ENCODE data around the gene C1QTNF8. TPM values are rescaled to one million over a fixed set of nuclear protein-coding genes. Genes with fewer than 3 reads are reported as not detected.

The C1QTNF8 gene
- polyA plus RNA-seq, 1 donor (not counting 4 experiments of a cell fraction or from before 2014, with no cell fraction given) = not detected

DNA sequence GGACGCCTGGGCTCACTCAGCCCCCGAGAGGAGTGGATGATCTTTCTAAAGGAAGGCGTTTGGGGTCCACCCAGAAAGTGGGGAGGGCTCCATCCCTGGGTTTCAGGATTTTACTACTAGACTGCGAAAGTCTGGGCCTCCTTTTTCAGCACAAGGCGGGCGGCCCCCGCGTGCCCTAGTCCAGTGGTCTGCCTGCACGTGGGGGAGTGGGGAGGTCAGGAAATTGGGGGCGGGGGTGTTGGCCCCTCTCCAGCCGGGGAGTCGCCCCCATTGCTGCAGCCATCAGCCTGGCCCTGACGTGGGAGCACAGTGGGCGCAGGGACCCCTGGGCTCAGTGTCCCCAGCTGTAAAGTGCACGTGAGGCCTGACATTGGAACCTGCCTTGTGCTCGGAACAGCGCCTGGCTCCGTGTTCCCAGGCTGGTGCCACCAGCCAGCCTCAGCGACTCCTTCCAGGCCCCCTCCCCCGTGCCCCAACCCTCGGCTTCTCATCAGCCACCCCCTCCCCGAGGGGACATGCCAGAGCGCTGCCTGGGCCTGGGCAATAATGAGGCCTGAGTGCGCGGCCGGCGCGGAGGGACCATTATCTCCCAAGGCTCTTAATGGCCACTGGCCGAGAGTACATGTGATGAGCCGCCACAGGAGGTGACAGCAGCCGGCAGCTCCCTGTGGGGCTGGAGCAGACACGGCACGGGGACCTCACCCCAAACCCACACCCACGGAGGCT, 2.4 kb upstream of the C1QTNF8 start:
- no peak overlapping the region for H3K27ac ChIP-seq (ENCODE audit: control insufficient read depth, insufficient read depth, low read length)
- H3K4me1 ChIP-seq (ENCODE audit: control insufficient read depth, extremely low read depth, insufficient read depth, low read length) = no peaks in the 10 kb centered on the region
- no peak overlapping the region for H2AFZ ChIP-seq (ENCODE audit: control insufficient read depth, low read length)
- no peaks in the 10 kb centered on the region for H4K20me1 ChIP-seq (ENCODE audit: control insufficient read depth, extremely low read depth, insufficient read depth, low read length)
- peaks cover 26% of the 10 kb centered on the region for H3K27me3 ChIP-seq (ENCODE audit: control insufficient read depth, extremely low read depth, insufficient read depth, low read length)
- no peak for TF ChIP-seq EZH2 (IDR thresholded peaks at IDR 0.05; ENCODE audit: low read length)
- TF ChIP-seq, protein P1, sequence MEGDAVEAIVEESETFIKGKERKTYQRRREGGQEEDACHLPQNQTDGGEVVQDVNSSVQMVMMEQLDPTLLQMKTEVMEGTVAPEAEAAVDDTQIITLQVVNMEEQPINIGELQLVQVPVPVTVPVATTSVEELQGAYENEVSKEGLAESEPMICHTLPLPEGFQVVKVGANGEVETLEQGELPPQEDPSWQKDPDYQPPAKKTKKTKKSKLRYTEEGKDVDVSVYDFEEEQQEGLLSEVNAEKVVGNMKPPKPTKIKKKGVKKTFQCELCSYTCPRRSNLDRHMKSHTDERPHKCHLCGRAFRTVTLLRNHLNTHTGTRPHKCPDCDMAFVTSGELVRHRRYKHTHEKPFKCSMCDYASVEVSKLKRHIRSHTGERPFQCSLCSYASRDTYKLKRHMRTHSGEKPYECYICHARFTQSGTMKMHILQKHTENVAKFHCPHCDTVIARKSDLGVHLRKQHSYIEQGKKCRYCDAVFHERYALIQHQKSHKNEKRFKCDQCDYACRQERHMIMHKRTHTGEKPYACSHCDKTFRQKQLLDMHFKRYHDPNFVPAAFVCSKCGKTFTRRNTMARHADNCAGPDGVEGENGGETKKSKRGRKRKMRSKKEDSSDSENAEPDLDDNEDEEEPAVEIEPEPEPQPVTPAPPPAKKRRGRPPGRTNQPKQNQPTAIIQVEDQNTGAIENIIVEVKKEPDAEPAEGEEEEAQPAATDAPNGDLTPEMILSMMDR (optimal IDR thresholded peaks at IDR 0.05 in 1 of 3, IDR thresholded peaks at IDR 0.05 in 1 of 3, conservative IDR thresholded peaks at IDR 0.05 in 1 of 3; ENCODE audit: extremely low read depth in 1 of 3, insufficient read depth in 2 of 3, low read length in 3 of 3) = no peak
- H3K4me3 ChIP-seq (ENCODE audit: control insufficient read depth in 2 of 3, extremely low read depth in 1 of 3, insufficient read depth in 2 of 3, low read depth in 1 of 3, low read length in 3 of 3) = no peak overlapping the region
- H3K9me1 ChIP-seq (ENCODE audit: control insufficient read depth, extremely low read depth, insufficient read depth, low read length) = no peaks in the 10 kb centered on the region
- H3K9ac ChIP-seq (ENCODE audit: control insufficient read depth, extremely low read depth, insufficient read depth, low read length) = no peak overlapping the region
- dilution Hi-C loops (cut with MboI; ENCODE audit: extremely low pct_ligation_motif_present, low sequenced_read_pairs) = no loop called here
- DNase-seq (ENCODE audit: low read depth, low spot score) = no peak
- no peaks in the 10 kb centered on the region for H3K79me2 ChIP-seq (ENCODE audit: control insufficient read depth, insufficient read depth, low read length)
- no peak for FAIRE-seq
- H3K4me2 ChIP-seq (ENCODE audit: control insufficient read depth, extremely low read depth, insufficient read depth, low read depth, low read length) = no peak overlapping the region
- no peaks in the 10 kb centered on the region for H3K36me3 ChIP-seq (ENCODE audit: control insufficient read depth in 2 of 2, extremely low read depth in 1 of 2, insufficient read depth in 2 of 2, low read length in 2 of 2)
- no peaks in the 10 kb centered on the region for H3K9me3 ChIP-seq (ENCODE audit: control insufficient read depth, low read depth, low read length)

DNA sequence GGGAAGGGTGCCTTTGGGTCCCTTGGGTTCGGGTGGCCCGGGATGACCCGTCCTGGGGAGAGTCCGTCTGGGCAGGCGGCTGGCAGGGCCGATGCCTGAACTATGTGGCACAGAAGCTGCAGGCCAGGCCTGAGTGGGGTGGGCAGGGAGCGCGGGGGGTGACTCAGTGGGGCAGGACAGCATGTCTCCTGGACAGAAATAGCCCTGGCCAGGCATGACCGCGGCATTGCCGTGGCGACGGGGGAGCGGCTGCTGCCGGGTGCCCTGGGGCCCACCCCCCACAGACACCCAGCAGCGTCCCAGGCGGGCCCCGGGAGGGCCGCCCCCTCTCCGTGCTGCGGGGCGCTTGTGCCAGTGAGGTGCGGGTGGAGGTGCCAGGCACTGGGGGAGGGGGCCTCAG, 1.8 kb upstream of the C1QTNF8 start:
- no peak for DNase-seq (ENCODE audit: low read depth, low spot score)
- Histone ChIP-seq H2AFZ (ENCODE audit: control insufficient read depth, low read length) (no peak overlapping the region), H4K20me1 (ENCODE audit: control insufficient read depth, extremely low read depth, insufficient read depth, low read length) (no peaks in the 10 kb centered on the region), H3K79me2 (ENCODE audit: control insufficient read depth, insufficient read depth, low read length) (no peaks in the 10 kb centered on the region), H3K4me1 (ENCODE audit: control insufficient read depth, extremely low read depth, insufficient read depth, low read length) (no peaks in the 10 kb centered on the region), H3K4me3 (ENCODE audit: control insufficient read depth in 2 of 3, extremely low read depth in 1 of 3, insufficient read depth in 2 of 3, low read depth in 1 of 3, low read length in 3 of 3) (no peak overlapping the region), H3K36me3 (ENCODE audit: control insufficient read depth in 2 of 2, extremely low read depth in 1 of 2, insufficient read depth in 2 of 2, low read length in 2 of 2) (no peaks in the 10 kb centered on the region), H3K27ac (ENCODE audit: control insufficient read depth, insufficient read depth, low read length) (no peak overlapping the region), H3K9me3 (ENCODE audit: control insufficient read depth, low read depth, low read length) (no peaks in the 10 kb centered on the region), H3K27me3 (ENCODE audit: control insufficient read depth, extremely low read depth, insufficient read depth, low read length) (peaks cover 21% of the 10 kb centered on the region), H3K9me1 (ENCODE audit: control insufficient read depth, extremely low read depth, insufficient read depth, low read length) (no peaks in the 10 kb centered on the region), H3K4me2 (ENCODE audit: control insufficient read depth, extremely low read depth, insufficient read depth, low read depth, low read length) (no peak overlapping the region), H3K9ac (ENCODE audit: control insufficient read depth, extremely low read depth, insufficient read depth, low read length) (no peak overlapping the region)
- TF ChIP-seq, protein P1 (optimal IDR thresholded peaks at IDR 0.05 in 1 of 3, IDR thresholded peaks at IDR 0.05 in 1 of 3, conservative IDR thresholded peaks at IDR 0.05 in 1 of 3; ENCODE audit: extremely low read depth in 1 of 3, insufficient read depth in 2 of 3, low read length in 3 of 3) = no peak
- TF ChIP-seq EZH2 (IDR thresholded peaks at IDR 0.05; ENCODE audit: low read length) = no peak
- dilution Hi-C loops (cut with MboI; ENCODE audit: extremely low pct_ligation_motif_present, low sequenced_read_pairs) = no loop called here
- FAIRE-seq = no peak
